Measurements from ENCODE around the gene SIPA1L3. TPM values are rescaled to one million over a fixed set of nuclear protein-coding genes. Genes with fewer than 3 reads are reported as not detected.

The SIPA1L3 gene
- total RNA-seq, 2 experiments from 2014 or later: 15.5 to 17.7 TPM

DNA sequence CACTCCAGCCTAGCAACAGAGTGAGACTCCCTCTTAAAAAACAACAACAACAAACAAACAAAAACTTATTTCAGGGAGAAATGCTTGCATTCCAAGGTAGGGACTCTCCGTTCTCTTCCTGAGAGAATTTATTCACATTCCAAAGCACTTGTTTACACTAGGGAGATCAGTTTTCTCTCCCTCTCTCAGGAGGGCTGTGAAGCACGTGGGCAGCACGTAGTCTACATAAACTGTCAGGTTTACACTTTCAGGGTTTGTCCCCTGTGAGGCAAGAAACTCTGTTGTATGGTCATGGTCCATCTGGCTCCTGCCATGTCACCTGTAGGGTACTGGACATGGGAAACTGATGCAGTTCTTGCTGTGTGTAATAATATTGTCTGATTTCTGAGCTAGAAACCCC is 32.2 kb upstream of the SIPA1L3 start:
- H3K9me3 ChIP-seq (ENCODE audit: control insufficient read depth in 1 of 2, insufficient read depth in 1 of 2, low read length in 2 of 2): peaks cover 0 to 6% of the 10 kb centered on the region in 2 experiments
- Mint-ChIP-seq H3K9me3 (no peaks in the 10 kb centered on the region), H3K27me3 (peaks cover 25% of the 10 kb centered on the region), H3K4me1 (ENCODE audit: low read depth) (no peaks in the 10 kb centered on the region), H3K4me3 (no peak overlapping the region), H3K36me3 (ENCODE audit: low read depth) (no peaks in the 10 kb centered on the region), H3K27ac (no peak overlapping the region)
- no peak overlapping the region for H3K27ac ChIP-seq (ENCODE audit: low read depth in 1 of 2, low read length in 2 of 2)
- no peaks in the 10 kb centered on the region for H3K4me1 ChIP-seq (ENCODE audit: insufficient read depth, low read length)
- intact Hi-C loops (cut with DNase I, micrococcal nuclease): no loop called here
- ATAC-seq (ENCODE audit: poor library complexity) (no peak), DNase-seq (no peak)
- CTCF ChIA-PET: no interaction called here
- TF ChIP-seq, protein P1, sequence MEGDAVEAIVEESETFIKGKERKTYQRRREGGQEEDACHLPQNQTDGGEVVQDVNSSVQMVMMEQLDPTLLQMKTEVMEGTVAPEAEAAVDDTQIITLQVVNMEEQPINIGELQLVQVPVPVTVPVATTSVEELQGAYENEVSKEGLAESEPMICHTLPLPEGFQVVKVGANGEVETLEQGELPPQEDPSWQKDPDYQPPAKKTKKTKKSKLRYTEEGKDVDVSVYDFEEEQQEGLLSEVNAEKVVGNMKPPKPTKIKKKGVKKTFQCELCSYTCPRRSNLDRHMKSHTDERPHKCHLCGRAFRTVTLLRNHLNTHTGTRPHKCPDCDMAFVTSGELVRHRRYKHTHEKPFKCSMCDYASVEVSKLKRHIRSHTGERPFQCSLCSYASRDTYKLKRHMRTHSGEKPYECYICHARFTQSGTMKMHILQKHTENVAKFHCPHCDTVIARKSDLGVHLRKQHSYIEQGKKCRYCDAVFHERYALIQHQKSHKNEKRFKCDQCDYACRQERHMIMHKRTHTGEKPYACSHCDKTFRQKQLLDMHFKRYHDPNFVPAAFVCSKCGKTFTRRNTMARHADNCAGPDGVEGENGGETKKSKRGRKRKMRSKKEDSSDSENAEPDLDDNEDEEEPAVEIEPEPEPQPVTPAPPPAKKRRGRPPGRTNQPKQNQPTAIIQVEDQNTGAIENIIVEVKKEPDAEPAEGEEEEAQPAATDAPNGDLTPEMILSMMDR (IDR thresholded peaks at IDR 0.05): no peak
- H3K27me3 ChIP-seq (ENCODE audit: control insufficient read depth in 1 of 2, insufficient read depth in 2 of 2, low read length in 2 of 2): no peaks in the 10 kb centered on the region
- no peaks in the 10 kb centered on the region for H3K36me3 ChIP-seq (ENCODE audit: insufficient read depth, low read length)
- H3K4me3 ChIP-seq (ENCODE audit: low read length): no peak overlapping the region
- POLR2A ChIA-PET: no interaction called here

DNA sequence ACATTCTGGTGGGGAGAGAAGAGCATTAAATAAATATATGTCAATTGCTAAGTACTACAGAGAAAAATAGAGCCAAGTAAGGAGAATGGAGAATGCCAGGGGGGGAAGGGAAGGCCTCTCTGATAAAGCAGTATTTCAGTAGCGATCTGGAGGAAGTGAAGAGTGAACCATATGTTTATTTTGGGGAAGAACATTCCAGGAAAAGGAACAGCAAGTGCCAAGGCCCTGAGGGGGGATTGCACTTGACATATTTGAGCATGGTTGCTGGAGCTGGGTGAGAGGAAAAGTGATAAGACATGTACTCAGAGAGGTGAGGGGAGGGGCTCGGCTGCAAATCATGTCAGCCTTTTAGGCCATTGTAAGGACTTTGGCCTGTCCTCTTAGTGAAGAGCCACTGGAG is 31.0 kb upstream of the SIPA1L3 start:
- Histone ChIP-seq H3K9me3 (ENCODE audit: control insufficient read depth in 1 of 2, insufficient read depth in 1 of 2, low read length in 2 of 2) (no peaks in the 10 kb centered on the region), H3K4me1 (ENCODE audit: insufficient read depth, low read length) (no peaks in the 10 kb centered on the region), H3K27me3 (ENCODE audit: control insufficient read depth in 1 of 2, insufficient read depth in 2 of 2, low read length in 2 of 2) (no peaks in the 10 kb centered on the region), H3K27ac (ENCODE audit: low read depth in 1 of 2, low read length in 2 of 2) (no peak overlapping the region), H3K36me3 (ENCODE audit: insufficient read depth, low read length) (no peaks in the 10 kb centered on the region), H3K4me3 (ENCODE audit: low read length) (no peak overlapping the region)
- ATAC-seq (ENCODE audit: poor library complexity): no peak
- no peaks in the 10 kb centered on the region for H3K4me1 Mint-ChIP-seq (ENCODE audit: low read depth)
- intact Hi-C loops (cut with DNase I, micrococcal nuclease): no loop called here
- TF ChIP-seq, protein P1 (IDR thresholded peaks at IDR 0.05): no peak
- no peak overlapping the region for H3K4me3 Mint-ChIP-seq
- no peak overlapping the region for H3K27ac Mint-ChIP-seq
- H3K27me3 Mint-ChIP-seq: peaks cover 16% of the 10 kb centered on the region
- CTCF ChIA-PET: no interaction called here
- DNase-seq: no peak
- POLR2A ChIA-PET: no interaction called here
- no peaks in the 10 kb centered on the region for H3K36me3 Mint-ChIP-seq (ENCODE audit: low read depth)
- H3K9me3 Mint-ChIP-seq: no peaks in the 10 kb centered on the region

DNA sequence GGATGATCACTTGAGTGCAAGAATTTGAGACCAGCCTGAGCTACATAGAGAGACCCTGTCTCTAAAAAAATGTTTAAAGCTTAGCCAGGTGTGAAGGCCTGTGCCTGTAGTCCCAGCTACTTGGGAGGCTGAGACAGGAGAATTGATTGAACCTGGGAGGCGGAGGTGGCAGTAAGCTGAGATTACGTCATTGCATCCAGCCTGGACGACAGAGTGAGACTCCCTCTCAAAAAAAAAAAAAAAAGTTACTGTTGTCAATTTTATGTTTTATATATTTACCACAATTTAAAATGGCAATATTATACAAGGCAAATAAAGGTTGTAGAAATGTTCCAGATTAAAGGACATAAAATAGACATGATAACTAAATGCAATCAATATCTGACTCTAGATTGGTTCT is 29.9 kb upstream of the SIPA1L3 start:
- CTCF ChIA-PET: no interaction called here
- Histone ChIP-seq H3K4me1 (ENCODE audit: insufficient read depth, low read length) (no peaks in the 10 kb centered on the region), H3K27ac (ENCODE audit: low read depth in 1 of 2, low read length in 2 of 2) (no peak overlapping the region), H3K27me3 (ENCODE audit: control insufficient read depth in 1 of 2, insufficient read depth in 2 of 2, low read length in 2 of 2) (no peaks in the 10 kb centered on the region), H3K9me3 (ENCODE audit: control insufficient read depth in 1 of 2, insufficient read depth in 1 of 2, low read length in 2 of 2) (peaks cover 2 to 5% of the 10 kb centered on the region in 2 experiments), H3K36me3 (ENCODE audit: insufficient read depth, low read length) (no peaks in the 10 kb centered on the region), H3K4me3 (ENCODE audit: low read length) (no peak overlapping the region)
- intact Hi-C loops (cut with DNase I, micrococcal nuclease): no loop called here
- no peak overlapping the region for H3K27ac Mint-ChIP-seq
- H3K9me3 Mint-ChIP-seq: peaks cover 3% of the 10 kb centered on the region
- peaks cover 8% of the 10 kb centered on the region for H3K27me3 Mint-ChIP-seq
- H3K36me3 Mint-ChIP-seq (ENCODE audit: low read depth): no peaks in the 10 kb centered on the region
- TF ChIP-seq, protein P1 (IDR thresholded peaks at IDR 0.05): no peak
- no peaks in the 10 kb centered on the region for H3K4me1 Mint-ChIP-seq (ENCODE audit: low read depth)
- H3K4me3 Mint-ChIP-seq: no peak overlapping the region
- no peak for DNase-seq
- POLR2A ChIA-PET: no interaction called here
- ATAC-seq (ENCODE audit: poor library complexity): no peak
